Measurements from ENCODE around the gene HNRNPH1. TPM values are rescaled to one million over a fixed set of nuclear protein-coding genes. Genes with fewer than 3 reads are reported as not detected.
A peak's percentile ranks its signal among the peaks of the same experiment; 100 is the strongest.
"Not testable (repeated sequence)": the region's sequence is repeated elsewhere in the genome, so short reads cannot be mapped to it uniquely, and the experiment has no call there.

Gene HNRNPH1, protein sequence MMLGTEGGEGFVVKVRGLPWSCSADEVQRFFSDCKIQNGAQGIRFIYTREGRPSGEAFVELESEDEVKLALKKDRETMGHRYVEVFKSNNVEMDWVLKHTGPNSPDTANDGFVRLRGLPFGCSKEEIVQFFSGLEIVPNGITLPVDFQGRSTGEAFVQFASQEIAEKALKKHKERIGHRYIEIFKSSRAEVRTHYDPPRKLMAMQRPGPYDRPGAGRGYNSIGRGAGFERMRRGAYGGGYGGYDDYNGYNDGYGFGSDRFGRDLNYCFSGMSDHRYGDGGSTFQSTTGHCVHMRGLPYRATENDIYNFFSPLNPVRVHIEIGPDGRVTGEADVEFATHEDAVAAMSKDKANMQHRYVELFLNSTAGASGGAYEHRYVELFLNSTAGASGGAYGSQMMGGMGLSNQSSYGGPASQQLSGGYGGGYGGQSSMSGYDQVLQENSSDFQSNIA
- 673 TPM for total RNA-seq

DNA sequence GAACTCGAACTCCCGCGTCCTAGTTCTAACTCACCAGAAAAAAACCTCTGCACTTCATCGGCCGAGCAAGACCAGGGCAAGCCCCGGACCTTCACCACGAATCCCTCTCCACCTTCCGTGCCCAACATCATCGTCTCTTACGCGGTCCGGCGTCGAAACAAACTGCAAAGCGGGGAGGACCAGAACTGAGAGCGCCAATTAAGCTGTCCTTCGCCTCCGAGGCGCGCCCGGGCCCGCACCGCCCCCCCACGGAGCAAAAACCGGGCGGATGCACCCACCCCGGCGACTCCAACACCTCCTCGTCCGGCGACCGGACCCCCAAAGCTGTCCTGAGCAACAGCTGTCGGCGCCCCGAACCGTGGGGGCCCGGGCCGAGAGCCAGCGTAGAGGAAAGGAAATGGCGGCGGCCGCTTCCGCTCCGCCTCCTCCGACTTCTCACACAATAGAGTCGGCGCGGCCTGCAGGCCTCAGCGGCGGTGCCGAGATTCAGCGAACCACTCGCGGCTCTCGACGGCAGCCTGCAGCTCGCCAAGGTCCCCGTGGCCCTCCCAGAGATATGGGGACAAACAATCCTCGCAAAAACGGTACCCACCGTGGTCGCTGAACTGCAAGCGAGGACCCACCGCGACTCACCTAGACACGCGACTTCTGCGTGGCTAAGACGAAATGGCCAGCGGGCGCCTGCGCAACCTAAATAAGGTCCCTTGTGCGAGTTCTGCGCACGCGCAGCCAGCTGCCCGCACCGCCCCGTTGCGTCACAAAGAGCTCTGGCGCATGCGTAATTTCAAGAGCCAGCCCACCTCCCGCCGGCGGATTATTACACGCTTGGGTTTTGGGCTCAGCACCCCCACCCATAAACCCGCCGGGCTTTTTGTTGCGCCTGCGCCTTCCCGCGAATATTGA is at the start of gene HNRNPH1:
HNRNPH1 (minus strand) TSS at position 669 of the 903 bp plus-strand sequence; CDS start at position 131, 538 bp downstream.
- peak; percentile 99 for DNase-seq (ENCODE audit: low spot score)
- intact Hi-C loops (cut with DNase I) = no loop called here
- peak; percentile 95 for ATAC-seq

DNA sequence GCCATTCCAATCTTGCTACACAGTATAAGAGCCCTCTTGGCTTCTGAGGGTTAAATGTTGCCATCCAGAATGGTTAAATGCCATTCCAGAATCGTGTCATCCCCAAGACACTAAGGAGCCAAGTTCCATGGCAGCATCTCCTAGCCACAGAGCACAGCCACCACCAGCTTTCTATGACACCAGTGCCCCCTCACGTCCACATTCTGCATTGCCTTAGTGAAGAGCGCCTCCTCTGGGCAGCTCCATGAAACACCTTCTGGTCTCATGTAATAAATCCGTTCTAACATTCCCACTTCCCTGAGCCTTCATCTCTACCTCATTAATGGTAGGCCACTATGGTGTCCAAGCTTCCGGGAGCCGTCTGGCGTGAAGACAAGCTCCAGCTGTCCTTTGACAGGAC is 44.9 kb upstream of the HNRNPH1 start:
- no peak for ATAC-seq
- no peak for DNase-seq (ENCODE audit: low spot score)

DNA sequence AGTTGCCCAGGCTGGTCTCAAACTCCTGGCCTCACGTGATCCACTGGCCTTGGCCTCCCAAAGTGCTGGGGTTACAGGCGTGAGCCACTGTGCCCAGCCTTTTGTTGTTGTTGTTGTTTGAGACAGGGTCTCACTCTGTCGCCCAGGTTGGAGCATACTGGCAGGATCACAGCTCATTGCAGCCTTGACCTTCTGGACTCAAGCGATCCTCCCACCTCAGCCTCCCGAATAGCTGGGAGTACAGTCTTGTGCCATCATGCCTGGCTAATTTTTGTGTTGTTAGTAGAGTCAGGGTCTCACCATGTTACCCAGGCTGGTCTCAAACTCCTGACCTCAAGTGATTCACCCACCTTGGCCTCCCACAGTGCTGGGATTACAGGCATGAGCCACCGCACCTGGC is 38.2 kb upstream of the HNRNPH1 start:
- DNase-seq (ENCODE audit: low spot score); intact Hi-C loops (cut with DNase I); ATAC-seq: not testable (repeated sequence)

More for the DNA sequence above, 44.9 kb upstream of the HNRNPH1 start:
- intact Hi-C loops (cut with DNase I) = no loop called here

DNA sequence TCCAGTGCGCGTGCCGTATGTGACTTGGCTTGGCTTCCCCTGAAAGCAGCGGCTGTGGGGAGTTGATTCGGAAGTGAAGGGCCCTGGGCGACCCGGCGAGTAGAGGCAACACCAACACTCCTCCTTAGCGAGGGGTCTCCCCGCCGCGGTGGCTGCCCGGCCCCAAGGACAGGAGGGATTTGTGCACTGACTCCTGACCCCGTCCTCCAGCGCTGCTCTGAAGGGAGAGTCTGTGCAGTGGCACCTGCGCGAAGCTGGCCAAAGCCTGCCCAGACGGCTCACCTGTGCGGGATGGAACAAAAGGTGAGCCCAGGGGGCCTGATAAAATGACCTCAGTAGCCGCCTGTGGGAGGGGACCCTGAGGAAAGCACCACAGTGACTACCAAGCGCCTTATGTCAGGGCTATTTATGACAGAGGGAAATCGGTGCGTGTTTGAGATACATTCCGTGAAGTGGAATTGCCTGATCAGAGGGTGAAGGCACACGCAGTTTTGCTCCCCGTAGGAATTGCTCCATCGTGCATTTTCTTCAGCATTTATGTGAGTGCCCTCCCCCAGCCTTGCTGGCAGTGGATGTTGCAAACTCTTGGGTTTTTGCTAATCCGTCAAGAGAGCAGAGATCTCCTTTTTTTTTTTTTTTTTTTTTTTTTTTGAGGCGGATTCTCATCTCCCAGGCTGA is 34.8 kb upstream of the HNRNPH1 start:
- DNase-seq (ENCODE audit: low spot score); intact Hi-C loops (cut with DNase I): not testable (repeated sequence)
- peak; percentile 47 for ATAC-seq

DNA sequence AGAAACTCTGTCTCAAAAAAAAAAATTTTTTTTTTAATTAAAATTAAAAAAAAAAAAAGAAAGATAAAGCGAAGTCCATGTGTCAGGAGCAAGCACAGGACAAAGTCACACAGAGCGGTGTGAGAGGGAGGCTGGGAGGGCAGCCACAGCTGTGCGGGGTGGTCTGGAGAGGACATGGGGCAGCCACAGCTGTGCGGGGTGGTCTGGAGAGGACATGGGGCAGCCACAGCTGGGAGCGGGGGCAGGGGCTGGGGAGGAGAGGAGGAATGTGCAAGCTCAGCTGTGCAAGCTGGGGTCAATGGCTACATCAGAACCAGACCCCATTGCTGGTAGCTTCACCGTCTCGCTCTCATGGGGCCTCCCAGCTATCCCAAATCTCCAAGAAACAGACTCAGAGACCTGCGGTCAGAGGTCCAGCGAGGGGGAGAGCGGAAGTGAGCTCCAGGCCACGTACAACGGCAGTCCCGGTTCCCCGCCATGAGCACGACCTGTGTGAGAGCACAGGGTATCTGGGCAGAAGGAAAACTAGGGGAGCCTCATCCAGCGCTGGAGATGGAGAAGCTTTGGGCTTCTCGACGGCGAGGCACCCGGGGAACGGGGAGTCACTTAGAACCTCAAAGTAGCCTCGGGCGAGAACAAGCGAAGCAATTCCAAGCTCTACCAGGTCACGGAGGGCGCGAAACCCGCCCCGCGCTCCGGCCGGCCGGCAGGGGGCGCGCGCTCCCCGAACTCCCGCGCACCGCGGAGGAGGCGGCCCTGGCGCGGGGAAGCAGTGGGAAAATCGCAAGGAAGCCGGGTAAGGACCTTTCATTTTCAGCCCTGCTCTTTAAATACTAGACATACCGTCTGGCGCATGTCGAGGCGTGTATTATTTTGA is 34.1 kb upstream of the HNRNPH1 start:
- peak; percentile 93 for ATAC-seq
- intact Hi-C loops (cut with DNase I); DNase-seq (ENCODE audit: low spot score): not testable (repeated sequence)

DNA sequence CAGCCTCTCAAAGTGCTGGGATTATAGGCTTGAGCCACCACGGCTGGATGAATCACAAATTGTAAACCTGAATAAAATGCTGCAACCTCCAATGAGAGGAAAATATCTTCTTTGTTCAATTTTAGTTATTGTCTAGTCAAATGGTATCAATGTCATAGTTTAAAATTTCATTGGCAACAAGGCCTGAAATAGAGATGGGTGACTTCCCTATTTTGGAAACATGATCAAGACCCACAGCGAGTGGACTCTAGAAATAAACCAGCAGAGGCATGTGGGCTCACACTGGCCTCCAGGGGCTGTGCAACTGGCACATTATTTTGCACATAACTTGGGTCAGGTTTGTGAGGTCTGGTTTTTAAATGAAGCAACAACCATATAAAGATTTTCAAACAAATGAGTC is 29.7 kb upstream of the HNRNPH1 start:
- intact Hi-C loops (cut with DNase I); ATAC-seq; DNase-seq (ENCODE audit: low spot score): not testable (repeated sequence)

DNA sequence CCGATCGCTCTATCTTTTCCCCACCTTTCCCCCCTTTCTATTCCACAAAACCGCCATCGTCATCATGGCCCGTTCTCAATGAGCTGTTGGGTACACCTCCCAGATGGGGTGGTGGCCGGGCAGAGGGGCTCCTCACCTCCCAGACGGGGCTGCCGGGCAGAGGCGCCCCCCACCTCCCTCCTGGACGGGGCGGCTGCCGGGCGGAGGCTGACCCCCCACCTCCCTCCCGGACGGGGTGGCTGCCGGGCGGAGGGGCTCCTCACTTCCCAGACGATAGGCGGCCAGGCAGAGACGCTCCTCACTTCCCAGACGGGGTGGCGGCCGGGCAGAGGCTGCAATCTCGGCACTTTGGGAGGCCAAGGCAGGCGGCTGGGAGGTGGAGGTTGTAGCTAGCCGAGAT is 26.8 kb upstream of the HNRNPH1 start:
- intact Hi-C loops (cut with DNase I); ATAC-seq; DNase-seq (ENCODE audit: low spot score): not testable (repeated sequence)

DNA sequence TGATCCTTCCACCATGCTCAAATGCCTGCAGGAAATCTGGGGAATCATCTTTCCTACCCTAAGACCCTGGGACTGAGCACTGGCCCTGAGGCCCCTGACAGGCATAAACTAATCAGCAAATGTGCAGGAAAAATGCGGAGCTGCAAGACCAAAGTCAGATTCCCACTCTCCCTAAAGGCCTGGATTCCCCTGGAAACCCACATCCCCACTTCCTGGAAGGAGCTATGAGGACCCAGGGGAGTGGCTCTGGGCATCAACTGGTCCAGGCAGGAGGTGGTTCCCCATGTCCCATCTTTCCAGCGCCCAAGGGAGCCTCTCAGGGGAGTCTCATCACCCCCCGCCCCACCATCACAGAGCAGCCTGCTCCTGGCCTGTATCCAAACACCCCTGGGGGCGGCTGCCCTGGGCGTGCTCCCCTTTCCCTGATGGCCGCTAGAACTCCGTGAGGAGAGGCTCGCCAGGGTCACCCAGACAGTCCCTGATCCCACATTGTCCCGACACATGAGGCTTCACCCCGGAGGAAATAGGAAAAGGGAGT is 25.8 kb upstream of the HNRNPH1 start:
- intact Hi-C loops (cut with DNase I) = loop anchor here (5.0 kb wide), 1 partner anchor 922 kb away; no protein-coding TSS in a partner anchor
- ATAC-seq = peak; percentile 22
- DNase-seq (ENCODE audit: low spot score) = not testable (repeated sequence)

DNA sequence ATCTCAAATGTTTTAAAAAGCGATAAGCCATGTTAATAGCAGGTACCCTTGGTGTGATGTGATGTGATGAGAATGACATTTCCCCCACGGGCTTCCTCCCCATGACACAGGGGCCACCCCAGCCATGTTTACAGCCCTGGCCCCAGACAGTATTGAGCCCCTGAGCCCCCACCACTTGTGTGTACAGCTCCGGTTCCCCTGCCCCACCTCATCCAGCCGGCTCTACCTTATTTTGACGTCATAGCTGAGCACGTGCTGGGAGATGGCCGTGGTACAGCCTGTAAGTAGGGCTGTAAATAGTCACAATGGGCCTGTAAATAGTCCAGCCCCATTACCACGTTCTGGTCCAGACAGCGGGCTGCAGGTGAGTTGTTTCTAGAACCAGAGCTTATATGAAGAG is 24.9 kb upstream of the HNRNPH1 start:
- intact Hi-C loops (cut with DNase I) = loop anchor here (5.0 kb wide), 1 partner anchor 921 kb away; no protein-coding TSS in a partner anchor
- no peak for DNase-seq (ENCODE audit: low spot score)
- peak; percentile 26 for ATAC-seq

DNA sequence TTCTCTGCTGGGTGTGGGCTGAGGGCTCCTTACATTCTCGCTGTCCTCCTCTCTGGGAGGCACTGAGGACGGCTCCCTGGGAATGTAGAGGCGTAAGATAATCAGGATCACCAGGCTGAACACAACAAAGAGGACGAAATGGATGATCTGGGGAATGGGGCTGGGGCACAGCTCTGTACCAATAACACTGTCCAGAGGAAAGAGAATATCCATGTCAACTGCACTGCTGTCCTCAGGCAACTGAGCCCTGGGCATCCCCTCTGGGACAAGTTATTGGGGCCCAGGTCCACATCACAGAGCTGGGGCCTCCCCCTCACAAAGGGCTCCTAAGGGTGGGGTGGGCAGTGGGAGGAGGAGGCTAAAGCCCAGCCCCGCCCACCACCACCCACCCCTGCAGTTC is 21.3 kb upstream of the HNRNPH1 start:
- intact Hi-C loops (cut with DNase I) = loop anchor here (5.0 kb wide), 1 partner anchor 917 kb away; no protein-coding TSS in a partner anchor
- not testable (repeated sequence) for ATAC-seq; DNase-seq (ENCODE audit: low spot score)

DNA sequence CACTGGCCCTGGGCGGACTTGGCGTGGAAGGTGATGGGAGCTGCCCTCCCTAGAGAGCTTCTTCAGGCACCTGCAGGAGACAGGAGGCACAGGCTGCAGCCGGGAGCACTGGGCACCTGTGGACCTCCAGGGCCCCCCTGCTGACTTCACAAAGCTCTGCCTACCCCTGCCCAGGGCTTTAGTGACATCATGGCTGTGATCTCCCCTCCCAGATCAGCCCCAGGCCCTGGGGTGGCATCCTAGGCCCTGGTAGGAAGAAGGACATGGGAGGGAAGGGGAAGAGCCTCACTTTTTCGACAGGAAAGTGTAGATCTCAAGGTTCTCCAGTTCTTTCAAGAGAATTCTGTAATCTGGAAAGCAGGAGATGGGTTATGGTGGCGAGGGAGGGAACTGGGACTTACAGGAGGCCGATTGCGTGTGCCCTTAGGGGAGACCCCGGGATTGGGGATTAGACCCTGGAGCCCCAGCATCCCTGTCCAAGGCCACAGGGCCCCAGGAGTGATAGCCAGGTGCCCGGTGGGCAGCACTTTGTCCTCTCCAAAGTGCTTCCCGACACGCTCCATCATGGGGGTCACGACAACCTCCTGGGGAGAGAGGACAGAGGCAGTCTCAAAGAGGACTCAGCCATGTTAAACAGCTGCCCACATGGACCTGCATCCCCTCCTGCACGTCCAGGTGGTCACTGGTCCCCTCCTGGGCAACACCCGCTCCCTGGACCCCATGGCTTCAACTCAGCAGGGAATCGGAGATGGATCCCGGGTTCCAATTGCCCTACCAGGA is 19.9 kb upstream of the HNRNPH1 start:
- ATAC-seq; intact Hi-C loops (cut with DNase I); DNase-seq (ENCODE audit: low spot score): not testable (repeated sequence)

DNA sequence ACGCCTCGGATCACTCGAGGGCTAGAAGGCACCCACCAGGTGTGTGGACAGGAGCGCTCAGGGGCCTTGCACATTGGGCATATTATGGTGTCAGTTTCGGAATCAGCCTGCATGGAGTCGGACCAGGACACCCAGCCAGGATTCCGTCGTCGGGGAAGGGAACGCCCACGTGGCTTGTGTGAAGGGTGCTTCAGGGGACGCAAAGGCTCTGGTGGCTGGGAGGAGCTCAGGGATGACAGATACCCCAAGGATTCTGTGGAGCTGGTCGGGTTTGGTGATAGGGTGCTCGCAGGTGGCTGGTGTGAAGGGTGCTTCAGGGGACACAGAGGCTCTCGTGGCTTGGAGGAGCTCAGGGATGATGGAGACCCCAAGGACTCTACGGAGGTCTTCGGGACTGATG is 19.2 kb upstream of the HNRNPH1 start:
- intact Hi-C loops (cut with DNase I); ATAC-seq; DNase-seq (ENCODE audit: low spot score): not testable (repeated sequence)

DNA sequence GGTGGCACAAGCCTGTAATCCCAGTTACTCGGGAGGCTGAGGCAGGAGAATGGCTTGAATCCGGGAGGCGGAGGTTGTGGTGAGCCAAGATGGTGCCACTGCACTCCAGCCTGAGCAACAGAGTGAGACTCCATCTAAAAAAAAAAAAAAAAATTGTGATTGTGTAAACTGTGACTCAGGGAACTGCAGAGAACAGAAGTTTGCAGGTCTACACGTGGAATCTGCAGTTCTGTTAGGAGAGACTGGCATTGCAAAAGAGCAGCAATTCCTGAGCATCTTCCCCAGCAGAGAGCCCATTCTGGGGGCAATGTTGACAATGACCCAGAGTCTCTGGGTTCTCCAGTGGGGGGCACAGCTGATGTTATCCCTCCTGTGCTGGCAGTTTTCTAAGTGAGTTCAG is 18.3 kb upstream of the HNRNPH1 start:
- DNase-seq (ENCODE audit: low spot score); ATAC-seq: not testable (repeated sequence)

DNA sequence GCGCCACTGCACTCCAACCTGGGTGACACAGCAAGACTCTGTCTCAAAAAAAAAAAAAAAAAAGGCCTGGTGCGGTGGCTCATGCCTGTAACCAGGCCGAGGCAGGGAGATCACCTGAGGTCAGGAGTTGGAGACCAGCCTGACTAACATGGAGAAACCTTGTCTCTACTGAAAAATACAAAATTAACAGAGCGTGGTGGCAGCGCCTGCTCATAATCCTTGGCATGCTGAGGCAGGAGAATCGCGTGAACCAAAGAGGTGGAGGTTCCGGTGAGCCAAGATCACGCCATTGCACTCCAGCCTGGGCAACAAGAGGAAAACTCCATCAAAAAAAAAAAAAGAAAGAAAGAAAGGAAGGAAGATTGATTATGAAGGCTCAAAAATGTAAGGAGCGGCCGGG is 15.8 kb upstream of the HNRNPH1 start:
- ATAC-seq; DNase-seq (ENCODE audit: low spot score); intact Hi-C loops (cut with DNase I): not testable (repeated sequence)

More for the DNA sequence above, 18.3 kb upstream of the HNRNPH1 start:
- intact Hi-C loops (cut with DNase I) = not testable (repeated sequence)

DNA sequence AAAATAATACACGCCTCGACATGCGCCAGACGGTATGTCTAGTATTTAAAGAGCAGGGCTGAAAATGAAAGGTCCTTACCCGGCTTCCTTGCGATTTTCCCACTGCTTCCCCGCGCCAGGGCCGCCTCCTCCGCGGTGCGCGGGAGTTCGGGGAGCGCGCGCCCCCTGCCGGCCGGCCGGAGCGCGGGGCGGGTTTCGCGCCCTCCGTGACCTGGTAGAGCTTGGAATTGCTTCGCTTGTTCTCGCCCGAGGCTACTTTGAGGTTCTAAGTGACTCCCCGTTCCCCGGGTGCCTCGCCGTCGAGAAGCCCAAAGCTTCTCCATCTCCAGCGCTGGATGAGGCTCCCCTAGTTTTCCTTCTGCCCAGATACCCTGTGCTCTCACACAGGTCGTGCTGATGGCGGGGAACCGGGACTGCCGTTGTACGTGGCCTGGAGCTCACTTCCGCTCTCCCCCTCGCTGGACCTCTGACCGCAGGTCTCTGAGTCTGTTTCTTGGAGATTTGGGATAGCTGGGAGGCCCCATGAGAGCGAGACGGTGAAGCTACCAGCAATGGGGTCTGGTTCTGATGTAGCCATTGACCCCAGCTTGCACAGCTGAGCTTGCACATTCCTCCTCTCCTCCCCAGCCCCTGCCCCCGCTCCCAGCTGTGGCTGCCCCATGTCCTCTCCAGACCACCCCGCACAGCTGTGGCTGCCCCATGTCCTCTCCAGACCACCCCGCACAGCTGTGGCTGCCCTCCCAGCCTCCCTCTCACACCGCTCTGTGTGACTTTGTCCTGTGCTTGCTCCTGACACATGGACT is 11.1 kb upstream of the HNRNPH1 start:
- intact Hi-C loops (cut with DNase I) = not testable (repeated sequence)
- DNase-seq (ENCODE audit: low spot score) = peak; percentile 44
- peak; percentile 91 for ATAC-seq

Measured in sciatic nerve (tissue), 2 donors.